DMS53 (cell line): ENCODE data around the gene GFM2.
"Not testable (repeated sequence)": the region's sequence is repeated elsewhere in the genome, so short reads cannot be mapped to it uniquely, and the experiment has no call there.

Experiments
- DNase-seq: peaks from one replicate; lab custom pipeline; 2025; lab: John Stamatoyannopoulos, UW

Gene GFM2, protein sequence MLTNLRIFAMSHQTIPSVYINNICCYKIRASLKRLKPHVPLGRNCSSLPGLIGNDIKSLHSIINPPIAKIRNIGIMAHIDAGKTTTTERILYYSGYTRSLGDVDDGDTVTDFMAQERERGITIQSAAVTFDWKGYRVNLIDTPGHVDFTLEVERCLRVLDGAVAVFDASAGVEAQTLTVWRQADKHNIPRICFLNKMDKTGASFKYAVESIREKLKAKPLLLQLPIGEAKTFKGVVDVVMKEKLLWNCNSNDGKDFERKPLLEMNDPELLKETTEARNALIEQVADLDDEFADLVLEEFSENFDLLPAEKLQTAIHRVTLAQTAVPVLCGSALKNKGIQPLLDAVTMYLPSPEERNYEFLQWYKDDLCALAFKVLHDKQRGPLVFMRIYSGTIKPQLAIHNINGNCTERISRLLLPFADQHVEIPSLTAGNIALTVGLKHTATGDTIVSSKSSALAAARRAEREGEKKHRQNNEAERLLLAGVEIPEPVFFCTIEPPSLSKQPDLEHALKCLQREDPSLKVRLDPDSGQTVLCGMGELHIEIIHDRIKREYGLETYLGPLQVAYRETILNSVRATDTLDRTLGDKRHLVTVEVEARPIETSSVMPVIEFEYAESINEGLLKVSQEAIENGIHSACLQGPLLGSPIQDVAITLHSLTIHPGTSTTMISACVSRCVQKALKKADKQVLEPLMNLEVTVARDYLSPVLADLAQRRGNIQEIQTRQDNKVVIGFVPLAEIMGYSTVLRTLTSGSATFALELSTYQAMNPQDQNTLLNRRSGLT

DNA sequence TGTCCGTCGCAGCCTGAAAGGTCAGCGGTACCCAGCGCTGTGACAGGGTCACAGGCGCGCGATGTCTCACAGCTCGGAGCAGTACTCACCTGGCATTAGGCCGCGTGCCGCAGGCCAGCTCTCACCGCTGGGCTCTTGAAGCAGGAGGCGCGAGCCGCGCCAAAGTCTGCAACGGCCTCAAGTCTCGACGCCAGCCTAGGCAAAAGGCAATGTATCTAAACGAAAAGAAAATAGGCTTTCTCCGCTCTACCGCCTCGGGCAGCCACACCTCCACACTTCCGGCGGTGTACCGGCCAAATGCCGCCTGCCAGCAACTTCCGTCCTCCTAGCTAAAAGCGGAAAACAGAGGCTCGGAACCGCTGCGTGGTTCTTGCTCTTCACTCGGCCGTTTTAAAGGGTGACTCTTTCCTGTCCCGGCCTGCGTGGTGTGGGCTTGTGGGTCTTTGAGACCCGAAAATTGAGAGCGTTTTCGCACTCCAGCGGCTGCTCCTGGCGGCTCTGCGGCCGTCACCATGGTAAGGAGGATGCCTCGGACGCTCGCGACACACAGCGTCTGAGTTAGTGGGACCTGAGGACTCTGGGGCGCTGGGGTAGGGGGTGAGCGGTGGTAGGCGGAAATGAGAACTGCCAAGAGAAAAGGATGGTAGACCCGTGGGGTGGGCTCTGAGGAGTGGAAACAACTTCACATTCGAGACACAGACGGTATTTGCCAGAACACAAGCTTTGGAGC lies at the start of gene GFM2, which contains the start of gene NSA2:
Gene GFM2 (minus strand): TSS at position 269 of the 730 bp plus-strand sequence. CDS start 3,375 bp downstream, outside the sequence.
Gene NSA2 (plus strand): TSS at position 401 of the 730 bp plus-strand sequence. CDS start 112 bp downstream, at position 513.
- DNase-seq: peak; percentile 97

DNA sequence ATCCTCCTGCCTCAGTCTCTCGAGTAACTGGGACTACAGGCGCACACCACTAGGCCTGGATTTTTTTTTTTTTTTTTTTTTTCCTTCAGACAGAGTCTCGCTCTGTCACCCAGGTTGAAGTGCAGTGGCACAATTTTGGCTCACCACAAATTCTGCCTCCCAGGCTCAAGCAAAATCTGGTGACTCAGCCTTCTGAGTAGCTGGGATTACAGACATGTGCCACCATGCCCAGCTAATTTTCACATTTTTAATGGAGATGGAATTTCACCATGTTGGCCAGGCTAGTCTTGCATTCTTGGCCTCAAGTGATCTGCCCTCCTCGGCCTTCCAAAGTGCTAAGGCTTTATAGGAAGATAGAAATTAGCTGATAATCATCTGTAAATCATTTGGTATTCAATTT lies 44.0 kb upstream of the GFM2 start:
- DNase-seq: no peak

DNA sequence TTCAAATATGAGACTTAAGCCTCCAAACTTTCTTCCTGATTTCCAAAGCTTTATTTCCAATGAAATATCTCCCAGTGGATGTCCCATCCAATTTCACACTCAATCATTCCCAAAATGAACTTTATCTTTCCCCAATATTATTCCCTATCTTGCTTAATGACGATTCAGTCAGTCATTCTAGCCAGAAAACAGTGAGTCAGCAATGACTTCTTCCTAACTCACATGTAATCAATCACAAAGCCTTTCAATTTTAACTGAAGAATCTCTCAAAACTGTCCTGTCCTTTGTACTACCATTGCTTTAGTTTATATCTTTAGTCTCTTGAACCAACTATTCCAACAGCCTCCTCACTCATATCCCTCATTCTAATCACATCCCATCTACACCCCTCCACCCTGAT lies 35.0 kb upstream of the GFM2 start:
- no peak for DNase-seq

DNA sequence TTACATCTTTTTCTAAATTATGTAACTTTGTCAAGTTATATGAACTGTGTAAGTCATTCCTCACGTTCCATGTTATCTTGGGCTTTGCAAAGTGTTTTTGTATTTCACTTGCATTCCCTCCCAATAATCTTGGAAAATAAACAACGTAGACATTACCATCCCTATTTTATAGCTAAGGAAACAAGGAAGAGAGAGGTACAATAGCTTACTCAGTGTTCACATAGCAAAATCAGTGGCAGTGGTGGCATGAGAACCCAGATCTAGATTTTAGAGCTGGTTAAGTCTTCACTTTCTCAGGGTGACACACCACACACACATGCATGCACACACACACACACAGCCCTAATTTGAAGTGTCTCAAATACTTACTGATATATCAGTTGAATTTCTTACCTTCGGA lies 34.3 kb upstream of the GFM2 start:
- no peak for DNase-seq

DNA sequence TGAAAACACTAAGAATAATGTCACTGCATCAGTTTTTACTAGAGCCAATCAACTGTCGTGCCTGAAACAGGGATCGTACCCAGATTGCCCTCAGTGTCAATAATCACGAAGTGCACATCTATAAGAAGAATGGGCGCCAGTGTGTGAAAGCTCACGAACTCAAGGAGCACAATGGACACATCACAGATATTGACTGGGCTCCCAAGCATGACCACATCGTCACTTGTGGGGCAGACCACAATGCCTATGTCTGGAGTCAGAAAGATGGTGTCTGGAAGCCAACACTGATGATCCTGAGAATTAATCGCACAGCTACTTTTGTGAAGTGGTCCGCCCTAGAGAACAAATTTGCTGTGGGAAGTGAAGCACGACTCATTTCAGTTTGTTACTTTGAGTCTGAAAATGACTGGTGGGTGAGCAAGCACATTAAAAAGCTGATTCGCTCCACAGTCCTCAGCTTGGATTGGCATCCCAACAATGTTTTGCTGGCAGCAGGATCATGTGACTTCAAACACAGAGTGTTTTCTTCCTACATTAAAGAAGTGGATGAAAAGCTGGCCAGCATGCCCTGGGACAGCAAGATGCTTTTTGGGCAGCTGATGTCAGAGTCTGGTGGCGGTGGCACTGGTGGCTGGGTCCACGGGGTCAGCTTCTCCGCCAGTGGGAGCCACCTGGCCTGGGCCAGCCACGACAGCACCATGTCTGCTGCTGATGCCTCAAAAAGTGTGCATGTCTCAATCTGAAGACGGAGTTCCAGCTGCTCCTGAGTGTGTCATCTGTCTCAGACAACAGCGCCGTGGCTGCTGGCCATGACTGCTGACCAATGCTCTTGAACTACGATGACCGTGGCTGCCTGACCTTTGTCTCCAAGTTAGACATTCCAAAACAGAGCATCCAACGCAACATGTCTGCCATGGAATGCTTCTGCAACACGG lies 32.3 kb upstream of the GFM2 start:
- no peak for DNase-seq

DNA sequence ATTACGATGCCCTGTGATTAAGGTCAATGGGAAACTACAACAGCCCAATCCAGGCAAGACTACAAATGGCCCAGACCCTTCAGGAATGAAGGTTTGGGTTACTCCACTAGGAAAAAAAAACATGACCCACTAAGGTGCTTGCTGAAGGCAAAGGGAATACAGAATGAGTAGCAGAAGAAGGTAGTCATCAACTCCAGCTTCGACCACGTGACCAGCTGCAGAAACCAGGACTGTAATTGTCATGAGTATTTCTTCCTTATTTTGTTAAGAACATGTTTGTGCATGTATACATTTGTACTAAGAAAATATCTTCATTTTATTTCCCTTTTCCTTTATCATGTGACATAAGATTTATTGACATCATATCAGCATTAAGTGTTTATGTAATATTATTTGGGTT lies 24.8 kb upstream of the GFM2 start:
- not testable (repeated sequence) for DNase-seq

DNA sequence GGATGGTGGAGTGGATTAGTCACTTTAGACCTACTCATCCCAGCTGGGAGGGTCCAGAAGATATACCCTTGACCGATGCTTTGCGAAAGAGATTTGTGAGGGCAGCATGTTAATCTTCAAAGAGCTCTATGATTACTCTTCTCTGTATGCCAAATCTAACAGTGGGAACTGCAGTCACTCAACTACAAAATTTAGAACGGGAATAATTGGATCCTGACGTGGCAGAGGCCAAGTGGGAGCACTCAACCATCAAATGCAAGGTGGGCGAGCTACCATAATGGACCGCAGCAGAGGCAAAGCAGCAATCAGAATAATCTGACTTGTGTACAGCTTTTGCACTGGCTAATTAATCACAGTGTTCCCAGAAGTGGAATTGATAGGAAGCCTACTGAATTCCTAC lies 20.5 kb upstream of the GFM2 start:
- DNase-seq: no peak

DNA sequence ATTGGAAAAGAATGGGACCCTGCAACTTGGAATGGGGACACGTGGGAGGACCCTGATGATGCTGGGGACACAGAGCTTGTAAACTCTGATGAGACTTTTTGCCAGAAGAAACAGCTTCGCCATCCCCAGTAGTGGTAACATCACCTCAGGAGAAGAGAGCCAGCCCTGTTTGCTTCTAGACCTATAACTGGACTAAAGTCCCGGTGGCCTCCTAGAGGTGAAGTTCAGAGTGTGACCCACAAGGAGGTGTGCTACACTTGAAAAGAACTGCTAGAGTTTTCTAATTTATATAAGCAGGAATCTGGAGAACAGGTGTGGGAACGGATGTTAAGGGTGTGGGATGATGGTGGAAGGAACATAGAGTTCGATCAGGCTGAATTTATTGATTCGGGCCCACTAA lies 19.9 kb upstream of the GFM2 start:
- no peak for DNase-seq

DNA sequence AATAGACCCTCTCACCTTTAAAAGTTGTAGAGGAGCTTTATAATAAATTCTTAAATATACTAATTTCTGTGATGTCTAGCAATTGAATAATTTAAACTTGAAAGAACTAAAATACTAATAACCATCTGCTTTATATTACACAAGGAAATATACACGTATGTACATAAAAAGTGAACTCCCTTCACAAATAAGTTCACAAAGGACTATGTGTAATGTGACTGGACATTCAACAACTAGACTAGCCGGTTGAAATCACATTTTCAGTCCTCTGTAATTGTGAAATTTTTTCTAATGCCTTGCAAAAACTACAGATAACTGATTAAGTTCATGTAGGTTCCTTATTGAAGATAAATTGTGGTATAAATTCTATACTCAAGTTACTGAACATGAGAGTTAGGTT lies 11.7 kb upstream of the GFM2 start:
- DNase-seq: no peak

DNA sequence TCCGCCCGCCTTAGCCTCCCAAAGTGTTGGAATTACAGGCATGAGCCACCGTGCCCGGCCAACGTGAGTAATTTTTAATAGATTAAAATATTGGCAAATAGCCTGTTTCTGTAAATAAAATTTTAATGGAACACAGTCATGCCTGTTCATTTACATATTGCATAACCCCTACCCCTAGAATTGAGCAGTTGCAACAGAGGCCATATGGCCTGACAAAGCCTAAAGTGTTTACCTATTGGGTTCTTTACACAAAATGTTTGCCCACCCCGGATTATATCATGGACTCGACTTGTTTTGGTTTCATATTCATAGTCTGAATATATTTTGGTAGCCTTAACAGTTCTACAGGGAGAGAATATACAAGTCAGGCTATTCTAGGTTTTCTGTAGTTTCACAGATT lies 5.4 kb upstream of the GFM2 start:
- DNase-seq: no peak

DNA sequence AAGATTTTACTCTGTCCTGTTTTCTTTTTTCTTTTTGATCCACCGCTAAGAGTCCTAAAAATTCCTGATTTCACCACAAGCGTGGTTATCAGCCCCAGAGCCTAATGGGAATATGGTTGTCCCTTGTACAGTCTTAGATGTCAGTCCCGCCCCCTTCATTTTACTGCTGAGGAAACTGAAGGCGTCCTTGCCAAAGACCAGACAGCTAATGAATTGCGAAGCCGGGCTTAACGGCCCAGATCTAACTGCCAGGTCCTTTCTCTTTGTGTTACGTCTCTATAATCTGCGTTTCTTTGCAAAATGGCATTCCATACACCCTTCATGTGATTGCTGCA lies 629 bp upstream of the GFM2 start:
- DNase-seq: peak; percentile 50

DNA sequence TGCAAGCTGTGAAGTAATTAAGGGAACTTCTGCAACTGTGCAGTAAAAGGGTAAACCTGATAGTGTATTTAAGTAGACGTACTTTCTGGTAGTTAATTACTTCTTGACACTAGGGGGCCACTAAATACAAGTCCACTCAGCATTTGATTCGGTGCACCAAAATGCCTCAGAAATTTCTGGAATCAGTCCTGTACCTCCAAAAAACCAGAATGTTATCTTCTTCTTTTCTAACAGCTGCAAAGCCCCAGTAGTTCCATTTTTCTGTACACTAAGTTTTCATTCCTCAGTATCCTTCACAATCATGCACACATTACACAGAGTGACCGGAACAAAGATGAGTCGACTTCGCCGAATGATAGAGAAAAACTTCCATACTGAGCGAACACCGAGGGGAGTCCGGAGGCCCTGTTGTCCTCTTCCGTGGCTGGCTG lies 484 bp downstream of the GFM2 start:
- peak; percentile 78 for DNase-seq

DNA sequence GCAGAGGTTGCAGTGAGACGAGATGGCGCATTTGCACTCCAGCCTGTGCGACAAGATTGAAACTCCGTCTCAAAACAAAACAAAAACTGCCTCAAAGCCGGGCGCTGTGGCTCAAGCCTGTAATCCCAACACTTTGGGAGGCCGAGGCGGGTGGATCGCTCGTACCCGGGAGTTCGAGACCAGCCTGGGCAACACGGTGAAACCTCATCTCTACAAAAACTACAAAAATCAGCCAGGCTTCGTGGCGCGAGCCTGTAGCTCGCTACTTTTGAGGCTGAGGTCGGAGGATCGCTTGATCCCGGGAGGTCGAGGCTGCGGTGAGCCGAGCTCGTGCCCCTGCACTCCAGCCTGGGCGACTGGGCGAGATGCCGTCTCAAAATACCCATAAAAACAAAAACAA lies 988 bp downstream of the GFM2 start:
- DNase-seq: no peak

DNA sequence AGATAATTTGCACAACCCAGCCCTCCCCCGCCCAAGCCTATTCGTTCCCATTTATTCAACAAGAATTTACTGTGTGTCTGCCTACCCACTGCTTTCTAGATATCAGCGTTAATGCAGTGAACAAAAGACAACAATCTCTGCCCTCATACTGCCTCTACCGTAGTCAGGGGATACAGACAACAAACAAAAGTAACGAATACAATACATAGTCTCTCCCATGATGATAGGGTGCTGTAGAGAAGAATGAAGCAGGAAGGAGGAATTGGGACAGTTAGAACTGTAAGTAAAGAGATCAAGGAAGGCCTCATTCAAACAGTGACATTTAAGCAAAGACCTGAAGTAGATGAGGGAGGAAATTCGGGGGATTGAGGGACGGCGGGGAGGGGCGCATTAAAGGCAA lies 1.7 kb downstream of the GFM2 start:
- DNase-seq: peak; percentile 39

DNA sequence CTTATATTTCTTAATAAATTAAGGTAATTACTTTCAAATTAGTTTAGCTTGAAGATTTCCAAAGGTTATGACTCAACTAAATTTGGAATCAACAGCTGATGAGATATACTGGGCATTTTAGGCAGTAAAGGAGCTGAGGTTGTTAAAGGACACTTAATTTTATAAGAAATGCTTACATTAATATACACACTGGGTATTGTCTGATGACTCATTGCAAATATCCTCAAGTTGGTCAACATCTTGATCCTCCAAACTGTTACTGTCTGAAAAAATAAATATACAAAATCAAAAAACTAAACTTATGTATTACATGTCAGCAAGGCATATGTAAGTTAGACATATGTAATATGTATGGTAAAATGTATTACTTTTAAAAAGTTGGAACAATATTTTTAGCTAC lies 3.4 kb downstream of the GFM2 start:
- no peak for DNase-seq

DNA sequence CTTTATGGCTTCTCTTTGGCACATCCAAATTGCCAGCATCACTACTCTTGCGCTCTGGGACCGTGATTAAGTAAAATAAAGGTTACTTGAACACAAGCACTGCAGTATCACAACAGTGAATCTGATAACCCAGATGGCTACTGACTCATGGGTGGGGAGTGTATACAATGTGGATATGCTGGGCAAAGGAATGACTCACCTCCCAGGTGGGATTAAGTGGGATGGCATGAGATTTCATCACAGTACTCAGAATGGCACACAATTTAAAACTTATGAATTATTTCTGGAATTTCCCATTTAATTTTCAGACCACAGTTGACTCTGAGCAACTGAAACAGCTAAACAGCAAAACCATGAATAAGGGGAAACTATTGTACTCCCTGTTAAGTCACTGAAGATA lies 4.3 kb downstream of the GFM2 start:
- DNase-seq: peak; percentile 39

DNA sequence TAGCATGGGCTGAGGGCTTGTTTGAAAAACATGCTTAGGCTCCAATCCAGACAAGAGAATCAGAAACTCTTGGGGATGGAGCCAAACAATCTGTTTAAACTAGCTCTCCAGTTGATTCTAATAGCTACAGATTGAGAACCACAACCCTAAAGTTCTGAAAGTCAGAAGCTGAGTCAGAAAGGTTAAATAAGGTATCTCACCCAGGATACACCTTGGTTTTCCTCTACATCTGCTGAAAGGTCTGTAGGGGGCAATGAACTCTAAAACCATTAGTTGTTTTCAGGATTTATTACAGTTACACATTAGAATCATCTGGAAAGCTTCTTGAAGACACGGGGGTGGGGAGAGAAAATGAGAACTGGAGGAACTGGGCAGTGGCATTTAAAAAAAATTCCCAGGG lies 5.7 kb downstream of the GFM2 start:
- no peak for DNase-seq

DNA sequence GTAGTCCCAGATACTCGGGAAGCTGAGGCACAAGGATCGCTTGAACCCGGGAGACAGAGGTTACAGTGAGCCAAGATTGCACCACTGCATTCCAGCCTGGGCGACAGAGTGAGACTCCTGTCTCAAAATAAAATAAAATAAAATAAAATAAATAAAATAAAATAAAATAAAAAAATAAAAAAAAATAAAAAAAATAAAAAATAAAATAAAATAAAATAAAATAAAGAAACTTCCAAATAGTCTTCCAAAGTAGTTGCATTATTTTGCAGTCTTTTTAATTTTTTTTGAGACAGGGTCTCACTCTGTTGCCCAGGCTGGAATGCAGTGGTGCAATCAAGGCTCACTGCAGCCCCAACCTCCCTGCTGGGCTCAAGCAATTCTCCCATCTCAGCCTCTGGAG lies 18.2 kb downstream of the GFM2 start:
- DNase-seq: not testable (repeated sequence)

DNA sequence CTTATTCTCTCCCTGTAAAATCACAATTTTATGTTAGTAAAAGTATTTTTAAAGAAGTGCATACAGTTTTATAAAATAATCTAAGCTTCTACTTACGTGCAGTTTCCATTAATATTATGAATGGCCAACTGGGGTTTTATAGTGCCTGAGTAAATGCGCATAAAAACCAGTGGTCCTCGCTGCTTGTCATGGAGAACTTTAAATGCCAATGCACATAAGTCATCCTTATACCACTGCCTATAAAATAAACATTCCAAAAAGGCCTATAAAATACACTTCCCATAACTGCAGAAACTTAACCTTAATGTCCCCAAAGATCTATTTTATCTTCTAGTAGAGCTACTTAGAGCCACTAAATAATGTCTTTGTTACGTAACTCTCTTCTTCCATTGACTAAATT lies 28.5 kb downstream of the GFM2 start:
- no peak for DNase-seq

DNA sequence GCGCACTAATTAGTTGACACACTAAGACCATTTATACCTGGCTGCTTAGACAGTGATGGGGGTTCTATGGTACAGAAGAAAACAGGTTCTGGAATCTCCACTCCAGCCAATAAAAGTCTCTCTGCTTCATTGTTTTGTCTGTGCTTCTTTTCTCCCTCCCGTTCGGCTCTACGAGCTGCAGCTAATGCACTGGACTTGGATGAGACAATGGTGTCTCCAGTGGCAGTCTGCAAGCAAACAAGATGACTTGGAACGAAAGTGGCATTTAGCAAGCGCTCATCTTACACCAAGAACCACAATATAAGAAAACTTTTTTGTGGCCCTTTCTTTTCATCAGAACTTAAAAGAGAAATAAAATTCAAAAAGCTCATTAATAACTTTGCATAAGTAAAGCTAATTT lies 30.2 kb downstream of the GFM2 start:
- no peak for DNase-seq

DNA sequence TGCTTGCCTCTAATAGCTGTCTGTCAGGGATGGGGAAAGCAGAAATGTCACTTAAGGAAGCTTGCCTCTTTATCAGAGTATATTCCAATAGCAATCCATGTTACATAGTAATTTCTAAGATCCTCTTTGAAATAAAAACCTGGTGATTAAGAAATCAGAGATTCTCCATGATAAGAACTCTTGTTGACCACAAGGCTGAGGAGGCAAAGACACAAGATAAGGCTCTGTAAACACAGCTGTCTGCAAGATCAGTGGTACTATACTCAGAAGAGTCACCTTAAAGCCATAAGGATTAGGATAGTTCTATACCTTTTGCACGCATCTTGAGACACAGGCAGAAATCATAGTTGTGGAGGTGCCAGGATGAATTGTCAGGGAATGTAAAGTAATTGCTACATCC lies 41.6 kb downstream of the GFM2 start:
- no peak for DNase-seq

DNA sequence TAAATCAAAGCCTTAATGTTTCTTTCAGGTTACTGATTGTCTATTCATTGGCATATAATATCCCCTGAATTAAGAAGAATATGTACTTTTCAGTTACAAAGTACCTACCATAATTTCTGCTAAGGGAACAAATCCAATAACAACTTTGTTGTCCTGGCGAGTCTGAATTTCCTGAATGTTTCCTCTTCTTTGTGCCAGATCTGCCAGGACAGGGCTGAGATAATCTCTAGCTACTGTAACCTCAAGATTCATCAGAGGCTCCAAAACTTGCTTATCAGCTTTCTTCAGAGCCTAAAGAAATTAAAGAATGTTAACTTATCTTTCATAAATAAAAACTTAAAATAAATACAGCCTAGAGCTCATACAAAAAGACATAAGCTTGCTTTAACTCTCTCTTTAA lies 44.6 kb downstream of the GFM2 start:
- no peak for DNase-seq
